ENCODE results near the gene PLXDC2. TPM values are rescaled to one million over a fixed set of nuclear protein-coding genes. Genes with fewer than 3 reads are reported as not detected.

PLXDC2 gene
- total RNA-seq, 1 experiment from 2014 or later, result not detected

- CTCF ChIA-PET, result no interaction called here
- Histone ChIP-seq H3K4me2 (ENCODE audit: low read length) (no peak overlapping the region), H2AFZ (ENCODE audit: low read length) (no peak overlapping the region), H3K79me2 (ENCODE audit: low read length) (no peaks in the 10 kb centered on the region), H3K4me1 (ENCODE audit: insufficient read depth, low read length) (no peaks in the 10 kb centered on the region), H3K4me3 (ENCODE audit: low read length) (no peak overlapping the region), H3K9me3 (ENCODE audit: low read length) (no peaks in the 10 kb centered on the region), H4K20me1 (ENCODE audit: low read length) (no peaks in the 10 kb centered on the region), H3K27me3 (ENCODE audit: low read length) (no peaks in the 10 kb centered on the region; the same call in 1 of the 2 replicates), H3K9ac (ENCODE audit: low read length) (no peak overlapping the region), H3K9me2 (replicated peaks; ENCODE audit: low read length) (no peaks in the 10 kb centered on the region), H3K36me3 (ENCODE audit: low read depth, low read length) (no peaks in the 10 kb centered on the region), H3K27ac (ENCODE audit: low read length) (no peak overlapping the region), H3F3A (ENCODE audit: low read length, unreplicated experiment) (no peaks in the 10 kb centered on the region)
- ATAC-seq, result no peak
- POLR2A ChIA-PET (ENCODE audit: unreplicated experiment), result no interaction called here
- intact Hi-C loops (cut with micrococcal nuclease), result no loop called here
- BruUV-seq (replicated peaks), result no TSS peak
- TF ChIP-seq EZH2 (IDR thresholded peaks at IDR 0.05; ENCODE audit: low read length, unreplicated experiment) (no peak), CTCF (conservative IDR thresholded peaks at IDR 0.05; ENCODE audit: low read depth, low read length) (no peak), EZH2phosphoT487 (IDR thresholded peaks at IDR 0.05; ENCODE audit: borderline replicate concordance, low read length) (no peak)
- no peak for DNase-seq
These were observed 299.7 kb downstream of the PLXDC2 start for GRCh38 chr10:20115894-20116293.

GRCh38 chr10:20117471-20117870 is 301.2 kb downstream of the PLXDC2 start:
- Histone ChIP-seq H4K20me1 (ENCODE audit: low read length) (no peaks in the 10 kb centered on the region), H3K27ac (ENCODE audit: low read length) (no peak overlapping the region), H3F3A (ENCODE audit: low read length, unreplicated experiment) (no peaks in the 10 kb centered on the region), H3K4me1 (ENCODE audit: insufficient read depth, low read length) (no peaks in the 10 kb centered on the region), H3K36me3 (ENCODE audit: low read depth, low read length) (no peaks in the 10 kb centered on the region), H3K79me2 (ENCODE audit: low read length) (no peaks in the 10 kb centered on the region), H3K9ac (ENCODE audit: low read length) (no peak overlapping the region), H3K4me3 (ENCODE audit: low read length) (no peak overlapping the region), H3K27me3 (ENCODE audit: low read length) (no peaks in the 10 kb centered on the region; the same call in 1 of the 2 replicates), H3K9me3 (ENCODE audit: low read length) (no peaks in the 10 kb centered on the region), H2AFZ (ENCODE audit: low read length) (no peak overlapping the region), H3K9me2 (replicated peaks; ENCODE audit: low read length) (no peaks in the 10 kb centered on the region), H3K4me2 (ENCODE audit: low read length) (no peak overlapping the region)
- TF ChIP-seq EZH2 (IDR thresholded peaks at IDR 0.05; ENCODE audit: low read length, unreplicated experiment) (no peak), EZH2phosphoT487 (IDR thresholded peaks at IDR 0.05; ENCODE audit: borderline replicate concordance, low read length) (no peak), CTCF (conservative IDR thresholded peaks at IDR 0.05; ENCODE audit: low read depth, low read length) (no peak)
- no peak for DNase-seq
- intact Hi-C loops (cut with micrococcal nuclease), result no loop called here
- CTCF ChIA-PET, result no interaction called here
- BruUV-seq (replicated peaks), result no TSS peak
- no peak for ATAC-seq
- POLR2A ChIA-PET (ENCODE audit: unreplicated experiment), result no interaction called here

- no peak overlapping the region for H3K4me2 ChIP-seq (ENCODE audit: low read length)
- intact Hi-C loops (cut with micrococcal nuclease), result no loop called here
- no peak overlapping the region for H3K9ac ChIP-seq (ENCODE audit: low read length)
- no peak for DNase-seq
- H3F3A ChIP-seq (ENCODE audit: low read length, unreplicated experiment), result no peaks in the 10 kb centered on the region
- H3K9me2 ChIP-seq (replicated peaks; ENCODE audit: low read length), result no peaks in the 10 kb centered on the region
- ChIA-PET POLR2A (ENCODE audit: unreplicated experiment) (no interaction called here), CTCF (no interaction called here)
- H3K9me3 ChIP-seq (ENCODE audit: low read length), result no peaks in the 10 kb centered on the region
- no peaks in the 10 kb centered on the region; the same call in 1 of the 2 replicates for H3K27me3 ChIP-seq (ENCODE audit: low read length)
- H3K27ac ChIP-seq (ENCODE audit: low read length), result no peak overlapping the region
- BruUV-seq (replicated peaks), result no TSS peak
- no peak overlapping the region for H3K4me3 ChIP-seq (ENCODE audit: low read length)
- no peaks in the 10 kb centered on the region for H3K4me1 ChIP-seq (ENCODE audit: insufficient read depth, low read length)
- H2AFZ ChIP-seq (ENCODE audit: low read length), result no peak overlapping the region
- H3K36me3 ChIP-seq (ENCODE audit: low read depth, low read length), result no peaks in the 10 kb centered on the region
- no peak for ATAC-seq
- no peaks in the 10 kb centered on the region for H4K20me1 ChIP-seq (ENCODE audit: low read length)
- no peaks in the 10 kb centered on the region for H3K79me2 ChIP-seq (ENCODE audit: low read length)
- TF ChIP-seq CTCF (conservative IDR thresholded peaks at IDR 0.05; ENCODE audit: low read depth, low read length), result no peak
- no peak for TF ChIP-seq EZH2phosphoT487 (IDR thresholded peaks at IDR 0.05; ENCODE audit: borderline replicate concordance, low read length)
- TF ChIP-seq EZH2 (IDR thresholded peaks at IDR 0.05; ENCODE audit: low read length, unreplicated experiment), result no peak
These were observed 301.9 kb downstream of the PLXDC2 start for GRCh38 chr10:20118119-20118518.
